WTC11 (cell line): ENCODE results near the gene NR0B2. TPM values are rescaled to one million over a fixed set of nuclear protein-coding genes. Genes with fewer than 3 reads are reported as not detected.

Experiments
- AFF4 ChIP-seq: sonication (generic); formaldehyde crosslinking; IDR thresholded peaks from 2 replicates; pipeline ENCODE4 v1.8.1; 2023; ENCODE audit warnings: mild to moderate bottlenecking, missing genetic modification reagents, borderline replicate concordance
- ATF1 ChIP-seq: sonication (generic); formaldehyde crosslinking; IDR thresholded peaks from 2 replicates; pipeline ENCODE4 v1.8.1; 2023; ENCODE audit warnings: mild to moderate bottlenecking, moderate library complexity, missing genetic modification reagents
- CBFB ChIP-seq: sonication (generic); formaldehyde crosslinking; IDR thresholded peaks from 2 replicates; pipeline ENCODE4 v1.8.1; 2022; ENCODE audit warnings: mild to moderate bottlenecking, low read depth, missing genetic modification reagents
- ETV6 ChIP-seq: sonication (generic); formaldehyde crosslinking; IDR thresholded peaks from 2 replicates; pipeline ENCODE4 v1.8.1; 2022; ENCODE audit warnings: mild to moderate bottlenecking, missing genetic modification reagents
- FOXK1 ChIP-seq: sonication (generic); formaldehyde crosslinking; IDR thresholded peaks from 2 replicates; pipeline ENCODE4 v1.8.0; 2022; ENCODE audit warnings: mild to moderate bottlenecking, moderate library complexity, missing genetic modification reagents
- FOXP1 ChIP-seq: sonication (generic); formaldehyde crosslinking; IDR thresholded peaks from 2 replicates; pipeline ENCODE4 v1.8.0; 2022; ENCODE audit warnings: missing genetic modification reagents, mild to moderate bottlenecking, moderate library complexity, borderline replicate concordance
- GTF2I ChIP-seq: fragments of 250-450 bp; sonication (Bioruptor Pico); conservative IDR thresholded peaks from 2 replicates; pipeline ENCODE4 v1.4.0; 2021; ENCODE audit warnings: mild to moderate bottlenecking
- HMGA2 ChIP-seq: fragments of 250-450 bp; sonication (Bioruptor Pico); IDR thresholded peaks from 2 replicates; pipeline ENCODE4 v1.4.0; 2021; ENCODE audit warnings: mild to moderate bottlenecking, moderate library complexity
- MAX ChIP-seq: sonication (generic); formaldehyde crosslinking; IDR thresholded peaks from 2 replicates; pipeline ENCODE4 v1.8.0; 2022; ENCODE audit warnings: mild to moderate bottlenecking, missing genetic modification reagents
- MXD4 ChIP-seq: fragments of 250-450 bp; sonication (Bioruptor Pico); IDR thresholded peaks from 2 replicates; pipeline ENCODE4 v1.8.0; 2021; ENCODE audit warnings: mild to moderate bottlenecking, moderate library complexity, borderline replicate concordance
- NFATC4 ChIP-seq: fragments of 250-450 bp; sonication (Bioruptor Pico); IDR thresholded peaks from 2 replicates; pipeline ENCODE4 v1.9.0; 2021; ENCODE audit warnings: mild to moderate bottlenecking
- NFE2L1 ChIP-seq: sonication (generic); formaldehyde crosslinking; IDR thresholded peaks from 2 replicates; pipeline ENCODE4 v1.8.1; 2023; ENCODE audit warnings: missing genetic modification reagents
- NFYB ChIP-seq: sonication (generic); formaldehyde crosslinking; conservative IDR thresholded peaks from 2 replicates; pipeline ENCODE4 v1.8.0; 2022; ENCODE audit warnings: low read depth, missing genetic modification reagents
- PREB ChIP-seq: sonication (generic); formaldehyde crosslinking; IDR thresholded peaks from 2 replicates; pipeline ENCODE4 v1.8.1; 2022; ENCODE audit warnings: mild to moderate bottlenecking, missing genetic modification reagents, moderate library complexity, borderline replicate concordance
- TEAD4 ChIP-seq: sonication (generic); formaldehyde crosslinking; IDR thresholded peaks from 2 replicates; pipeline ENCODE4 v1.8.0; 2022; ENCODE audit warnings: mild to moderate bottlenecking, missing genetic modification reagents
- USF1 ChIP-seq: sonication (generic); formaldehyde crosslinking; IDR thresholded peaks from 2 replicates; pipeline ENCODE4 v1.8.0; 2022; ENCODE audit warnings: mild to moderate bottlenecking, missing genetic modification reagents
- ZNF138 ChIP-seq: sonication (generic); formaldehyde crosslinking; conservative IDR thresholded peaks from 2 replicates; pipeline ENCODE4 v1.8.1; 2022; ENCODE audit warnings: mild to moderate bottlenecking, moderate library complexity, missing genetic modification reagents
- ZNF423 ChIP-seq: fragments of 250-450 bp; sonication (Bioruptor Pico); IDR thresholded peaks from 2 replicates; pipeline ENCODE4 v2.1.2; 2022; ENCODE audit warnings: mild to moderate bottlenecking, moderate library complexity
- total RNA-seq: library from RNA; stranded (reverse); gene quantifications from 3 replicates; pipeline ENCODE4 v1.2.3, GENCODE V29; 2021
- TF ChIP-seq, protein P1 (sequence below): sonication (generic); formaldehyde crosslinking; IDR thresholded peaks from 2 replicates; pipeline ENCODE4 v1.8.0; 2023; ENCODE audit warnings: mild to moderate bottlenecking, missing genetic modification reagents
- TF ChIP-seq, protein P2 (sequence below): sonication (generic); formaldehyde crosslinking; IDR thresholded peaks from 2 replicates; pipeline ENCODE4 v1.8.1; 2023; ENCODE audit warnings: mild to moderate bottlenecking, moderate library complexity, missing genetic modification reagents
- TF ChIP-seq, protein P3 (sequence below): sonication (generic); formaldehyde crosslinking; IDR thresholded peaks from 2 replicates; pipeline ENCODE4 v1.8.1; 2023; ENCODE audit warnings: mild to moderate bottlenecking, missing genetic modification reagents, moderate library complexity
- TF ChIP-seq, protein P4 (sequence below): fragments of 250-450 bp; sonication (Bioruptor Pico); IDR thresholded peaks from 2 replicates; pipeline ENCODE4 v2.1.2; 2022; ENCODE audit warnings: mild to moderate bottlenecking, moderate library complexity

NR0B2 gene
- total RNA-seq, 1 experiment from 2014 or later: not detected

GRCh38 chr1:26889551-26890466, 24.0 kb downstream of the NR0B2 start, which contains the start of gene GPN2 (continued):
- TF ChIP-seq, protein P1, sequence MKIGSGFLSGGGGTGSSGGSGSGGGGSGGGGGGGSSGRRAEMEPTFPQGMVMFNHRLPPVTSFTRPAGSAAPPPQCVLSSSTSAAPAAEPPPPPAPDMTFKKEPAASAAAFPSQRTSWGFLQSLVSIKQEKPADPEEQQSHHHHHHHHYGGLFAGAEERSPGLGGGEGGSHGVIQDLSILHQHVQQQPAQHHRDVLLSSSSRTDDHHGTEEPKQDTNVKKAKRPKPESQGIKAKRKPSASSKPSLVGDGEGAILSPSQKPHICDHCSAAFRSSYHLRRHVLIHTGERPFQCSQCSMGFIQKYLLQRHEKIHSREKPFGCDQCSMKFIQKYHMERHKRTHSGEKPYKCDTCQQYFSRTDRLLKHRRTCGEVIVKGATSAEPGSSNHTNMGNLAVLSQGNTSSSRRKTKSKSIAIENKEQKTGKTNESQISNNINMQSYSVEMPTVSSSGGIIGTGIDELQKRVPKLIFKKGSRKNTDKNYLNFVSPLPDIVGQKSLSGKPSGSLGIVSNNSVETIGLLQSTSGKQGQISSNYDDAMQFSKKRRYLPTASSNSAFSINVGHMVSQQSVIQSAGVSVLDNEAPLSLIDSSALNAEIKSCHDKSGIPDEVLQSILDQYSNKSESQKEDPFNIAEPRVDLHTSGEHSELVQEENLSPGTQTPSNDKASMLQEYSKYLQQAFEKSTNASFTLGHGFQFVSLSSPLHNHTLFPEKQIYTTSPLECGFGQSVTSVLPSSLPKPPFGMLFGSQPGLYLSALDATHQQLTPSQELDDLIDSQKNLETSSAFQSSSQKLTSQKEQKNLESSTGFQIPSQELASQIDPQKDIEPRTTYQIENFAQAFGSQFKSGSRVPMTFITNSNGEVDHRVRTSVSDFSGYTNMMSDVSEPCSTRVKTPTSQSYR (CRISPR knock-in tag): no peak
- no peak for TF ChIP-seq CBFB (CRISPR knock-in tag)
- TF ChIP-seq MXD4 (CRISPR knock-in tag): no peak
- TF ChIP-seq ATF1 (CRISPR knock-in tag): peak; percentile 94
- no peak for TF ChIP-seq NFYB (CRISPR knock-in tag)
- TF ChIP-seq FOXP1: peak; percentile 93
- TF ChIP-seq MAX (CRISPR knock-in tag): peak; percentile 74
- peak; percentile 61; the same call in 1 of the 2 replicates for TF ChIP-seq GTF2I
- TF ChIP-seq FOXK1 (CRISPR knock-in tag): no peak
- no peak for TF ChIP-seq ZNF423 (CRISPR knock-in tag)
- TF ChIP-seq, protein P2, sequence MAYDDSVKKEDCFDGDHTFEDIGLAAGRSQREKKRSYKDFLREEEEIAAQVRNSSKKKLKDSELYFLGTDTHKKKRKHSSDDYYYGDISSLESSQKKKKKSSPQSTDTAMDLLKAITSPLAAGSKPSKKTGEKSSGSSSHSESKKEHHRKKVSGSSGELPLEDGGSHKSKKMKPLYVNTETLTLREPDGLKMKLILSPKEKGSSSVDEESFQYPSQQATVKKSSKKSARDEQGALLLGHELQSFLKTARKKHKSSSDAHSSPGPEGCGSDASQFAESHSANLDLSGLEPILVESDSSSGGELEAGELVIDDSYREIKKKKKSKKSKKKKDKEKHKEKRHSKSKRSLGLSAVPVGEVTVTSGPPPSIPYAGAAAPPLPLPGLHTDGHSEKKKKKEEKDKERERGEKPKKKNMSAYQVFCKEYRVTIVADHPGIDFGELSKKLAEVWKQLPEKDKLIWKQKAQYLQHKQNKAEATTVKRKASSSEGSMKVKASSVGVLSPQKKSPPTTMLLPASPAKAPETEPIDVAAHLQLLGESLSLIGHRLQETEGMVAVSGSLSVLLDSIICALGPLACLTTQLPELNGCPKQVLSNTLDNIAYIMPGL: peak; percentile 98
- peak; percentile 52 for TF ChIP-seq USF1
- TF ChIP-seq NFE2L1 (CRISPR knock-in tag): 0 out of 2 replicates have a peak, but pooled peaks have one; percentile 18
- TF ChIP-seq PREB (CRISPR knock-in tag): 0 out of 2 replicates have a peak, but pooled peaks have one; percentile 14
- TF ChIP-seq, protein P3, sequence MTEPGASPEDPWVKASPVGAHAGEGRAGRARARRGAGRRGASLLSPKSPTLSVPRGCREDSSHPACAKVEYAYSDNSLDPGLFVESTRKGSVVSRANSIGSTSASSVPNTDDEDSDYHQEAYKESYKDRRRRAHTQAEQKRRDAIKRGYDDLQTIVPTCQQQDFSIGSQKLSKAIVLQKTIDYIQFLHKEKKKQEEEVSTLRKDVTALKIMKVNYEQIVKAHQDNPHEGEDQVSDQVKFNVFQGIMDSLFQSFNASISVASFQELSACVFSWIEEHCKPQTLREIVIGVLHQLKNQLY (CRISPR knock-in tag): peak; percentile 91; the same call in 1 of the 2 replicates
- no peak for TF ChIP-seq HMGA2 (CRISPR knock-in tag)
- TF ChIP-seq ETV6 (CRISPR knock-in tag): peak; percentile 69; the same call in 1 of the 2 replicates
- TF ChIP-seq, protein P4, sequence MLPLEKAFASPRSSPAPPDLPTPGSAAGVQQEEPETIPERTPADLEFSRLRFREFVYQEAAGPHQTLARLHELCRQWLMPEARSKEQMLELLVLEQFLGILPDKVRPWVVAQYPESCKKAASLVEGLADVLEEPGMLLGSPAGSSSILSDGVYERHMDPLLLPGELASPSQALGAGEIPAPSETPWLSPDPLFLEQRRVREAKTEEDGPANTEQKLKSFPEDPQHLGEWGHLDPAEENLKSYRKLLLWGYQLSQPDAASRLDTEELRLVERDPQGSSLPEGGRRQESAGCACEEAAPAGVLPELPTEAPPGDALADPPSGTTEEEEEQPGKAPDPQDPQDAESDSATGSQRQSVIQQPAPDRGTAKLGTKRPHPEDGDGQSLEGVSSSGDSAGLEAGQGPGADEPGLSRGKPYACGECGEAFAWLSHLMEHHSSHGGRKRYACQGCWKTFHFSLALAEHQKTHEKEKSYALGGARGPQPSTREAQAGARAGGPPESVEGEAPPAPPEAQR: no peak
- TF ChIP-seq NFATC4 (CRISPR knock-in tag): no peak
- TF ChIP-seq TEAD4 (CRISPR knock-in tag): peak; percentile 49; the same call in 1 of the 2 replicates
- peak; percentile 81; the same call in 1 of the 2 replicates for TF ChIP-seq AFF4 (CRISPR knock-in tag)
- no peak; the same call in 1 of the 2 replicates for TF ChIP-seq ZNF138 (CRISPR knock-in tag)
